HPDE6-E6E7 (cell line): ENCODE measurements around the gene NOC4L.

Experiments
- DNase-seq: peaks from one replicate; pipeline ENCODE4 v3.0.0; 2011; ENCODE audit warnings: missing footprints; ENCODE audit errors: extremely low spot score

NOC4L gene

DNA sequence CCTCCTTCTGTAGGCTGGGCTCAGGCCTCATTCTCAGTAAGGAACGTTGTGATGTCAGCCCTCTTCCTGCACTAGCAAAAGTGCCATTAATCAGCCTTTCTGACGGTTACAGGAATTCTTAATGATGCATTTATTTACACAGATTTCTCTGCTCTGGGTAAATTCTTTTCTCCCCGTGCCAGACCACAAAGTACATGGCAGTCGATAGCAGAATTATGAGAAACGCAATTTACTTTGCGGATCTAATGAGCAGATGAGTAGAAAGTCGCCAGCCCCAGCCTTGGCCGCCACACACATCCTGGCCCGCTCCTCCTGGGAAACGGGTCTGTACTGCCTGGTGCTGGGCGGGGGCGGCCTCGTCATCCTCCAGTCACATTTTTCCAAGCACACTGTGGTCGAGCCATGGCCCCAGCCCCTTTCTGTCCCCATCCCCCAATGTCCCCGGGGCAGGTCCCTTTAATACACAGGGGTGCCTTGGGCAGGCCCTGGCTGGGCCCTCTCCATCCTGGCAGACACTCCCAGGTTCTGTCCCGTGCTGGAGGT is 25.9 kb downstream of the NOC4L start:
- no peak for DNase-seq

DNA sequence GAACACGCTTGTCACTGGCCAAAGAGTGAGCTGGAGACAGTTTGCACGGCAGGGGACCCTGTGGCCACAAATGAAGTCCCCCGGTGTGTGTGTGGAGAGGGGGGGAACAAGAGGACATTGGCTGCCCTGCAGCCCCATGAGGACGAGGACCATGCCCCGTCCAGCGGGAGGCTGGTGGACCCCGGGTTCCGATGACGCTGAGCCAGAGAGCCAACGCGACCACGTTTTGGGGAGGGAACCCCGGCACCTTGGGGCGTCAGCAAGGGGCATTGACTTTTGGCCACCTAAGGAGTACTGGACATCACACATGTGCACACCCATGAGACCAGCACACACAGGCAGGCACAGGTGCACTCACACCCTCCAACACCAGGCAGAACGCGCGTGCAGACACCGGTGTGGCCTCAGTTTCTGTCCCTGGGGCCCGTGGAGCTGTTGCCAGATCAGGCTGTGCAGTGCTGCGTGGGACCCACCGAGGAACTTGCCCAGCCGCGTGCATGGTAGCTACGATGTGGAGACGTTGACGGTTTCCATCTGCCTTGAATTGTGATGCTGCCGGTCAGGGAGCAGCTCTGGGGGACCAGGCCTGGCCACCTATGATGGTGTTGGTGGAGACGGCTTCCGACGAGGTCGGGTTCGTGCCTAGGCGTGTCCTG is 26.5 kb downstream of the NOC4L start:
- no peak for DNase-seq

DNA sequence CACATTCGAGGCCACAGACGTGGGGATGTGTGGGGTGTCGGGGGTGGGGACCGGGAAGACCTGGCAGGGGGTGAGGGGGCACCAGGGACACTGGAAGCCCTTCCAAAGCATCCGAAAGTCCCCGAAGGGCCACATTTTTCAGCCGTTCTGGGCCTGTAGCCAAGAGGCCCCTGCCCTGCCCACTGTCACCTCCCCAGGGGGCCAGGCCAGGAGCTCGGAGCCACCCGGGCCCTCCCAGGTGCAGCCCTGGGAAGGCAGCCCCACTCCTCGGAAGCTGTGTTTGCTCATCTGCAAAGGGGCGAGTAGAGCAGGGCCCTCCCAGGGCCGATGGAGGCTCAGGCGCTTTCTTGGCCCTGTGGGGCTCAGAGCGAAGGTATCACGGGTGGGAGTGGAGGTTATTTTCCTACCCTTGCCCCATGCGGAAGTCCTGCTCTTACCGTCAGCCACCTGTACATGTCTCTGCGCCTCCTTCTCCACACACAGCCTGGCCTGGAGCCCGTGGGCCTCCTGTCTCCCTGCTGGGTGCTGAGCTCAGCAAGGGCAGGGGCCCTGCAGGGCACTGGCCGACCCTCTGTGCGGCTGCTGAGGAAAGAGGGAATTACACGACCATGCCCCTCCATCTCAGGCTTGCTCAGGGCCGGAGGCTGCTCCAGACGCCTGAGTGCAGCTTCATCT is 27.2 kb downstream of the NOC4L start:
- DNase-seq: no peak

DNA sequence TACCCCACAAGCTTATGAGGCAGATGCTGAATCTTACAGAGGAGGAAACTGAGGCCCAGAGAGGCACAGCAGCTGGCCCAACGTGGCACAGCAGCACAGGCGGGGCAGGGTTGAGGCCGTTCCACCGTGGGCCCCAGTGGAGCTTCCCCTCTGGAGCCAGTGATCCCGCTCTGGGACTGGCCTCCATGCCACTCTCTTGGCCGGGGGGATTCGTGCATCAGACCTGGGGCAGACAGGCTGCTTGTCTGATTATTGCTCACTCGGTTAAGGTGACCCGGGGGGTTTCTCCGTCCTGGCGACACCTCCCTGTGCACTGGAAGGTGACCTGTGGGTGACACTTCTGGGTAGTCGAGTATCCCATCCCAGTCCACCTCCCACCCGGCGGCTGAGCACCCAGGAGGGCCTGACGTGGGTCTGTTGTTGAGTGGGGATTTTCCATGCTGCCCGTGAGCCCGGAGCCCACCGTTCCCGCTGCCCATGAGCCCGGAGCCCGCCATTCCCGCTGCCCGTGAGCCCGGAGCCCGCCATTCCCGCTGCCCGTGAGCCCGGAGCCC is 27.8 kb downstream of the NOC4L start:
- DNase-seq: no peak

DNA sequence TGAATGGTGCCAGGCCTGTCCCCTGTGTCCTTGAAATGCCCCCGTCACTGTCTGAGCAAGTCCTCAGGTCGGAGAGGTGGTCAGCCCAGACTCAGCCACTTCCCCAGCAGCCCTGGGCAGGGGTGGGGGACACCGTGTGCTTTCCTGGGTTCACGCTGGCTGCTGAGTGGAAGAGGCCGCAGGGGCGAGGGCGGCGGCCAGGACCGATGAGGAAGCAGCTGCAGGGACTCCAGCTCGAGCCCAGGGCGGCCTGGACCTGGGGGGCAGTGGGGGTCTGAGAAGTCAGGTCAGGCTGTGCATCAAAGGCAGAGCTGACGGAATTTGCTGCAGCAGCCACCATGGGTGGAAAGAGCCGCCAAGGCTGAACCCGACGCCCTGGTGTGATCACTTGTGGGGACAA is 28.4 kb downstream of the NOC4L start:
- DNase-seq: no peak

DNA sequence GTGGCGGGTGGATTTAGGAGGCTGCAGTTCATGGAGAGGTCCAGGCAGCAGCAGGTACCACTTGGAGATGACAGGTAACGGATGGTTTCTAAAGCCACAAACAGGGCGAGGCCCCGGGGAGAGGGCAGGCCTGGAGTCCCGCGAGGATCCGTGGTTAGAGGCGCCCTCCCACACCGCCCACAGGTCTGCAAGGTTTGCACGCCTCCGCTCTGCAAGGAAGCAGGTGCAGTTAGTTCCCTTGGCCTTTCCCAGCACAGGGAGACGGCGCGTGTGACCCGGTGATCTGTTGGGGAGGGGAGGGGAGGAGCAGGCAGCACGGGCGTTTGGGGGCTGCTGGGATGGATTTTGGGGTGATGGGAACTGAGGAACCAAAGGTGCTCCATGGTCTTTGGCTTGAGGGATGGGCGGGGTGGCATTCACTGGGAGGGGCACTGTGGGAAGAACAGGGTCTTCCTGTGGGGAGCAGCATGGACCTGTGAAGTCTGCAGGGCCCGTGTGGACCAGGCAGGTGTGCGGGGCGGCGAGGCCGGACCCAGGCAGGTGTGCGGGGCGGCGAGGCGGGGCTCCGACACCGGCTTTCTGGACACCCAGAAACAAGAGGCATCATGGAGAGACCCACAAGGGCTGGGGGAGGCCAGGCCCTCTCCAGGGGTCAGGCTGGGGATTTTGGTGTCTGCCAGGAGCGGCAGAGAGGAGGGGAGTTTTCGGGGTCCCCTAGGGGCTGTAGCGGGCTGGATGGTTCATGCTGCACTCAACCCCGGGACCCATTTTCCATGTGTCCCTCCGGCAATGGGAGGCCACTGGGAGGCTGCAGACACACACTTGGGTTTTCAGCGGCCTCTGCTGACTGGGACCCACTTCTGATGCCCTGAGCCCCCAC is 29.1 kb downstream of the NOC4L start:
- no peak for DNase-seq

DNA sequence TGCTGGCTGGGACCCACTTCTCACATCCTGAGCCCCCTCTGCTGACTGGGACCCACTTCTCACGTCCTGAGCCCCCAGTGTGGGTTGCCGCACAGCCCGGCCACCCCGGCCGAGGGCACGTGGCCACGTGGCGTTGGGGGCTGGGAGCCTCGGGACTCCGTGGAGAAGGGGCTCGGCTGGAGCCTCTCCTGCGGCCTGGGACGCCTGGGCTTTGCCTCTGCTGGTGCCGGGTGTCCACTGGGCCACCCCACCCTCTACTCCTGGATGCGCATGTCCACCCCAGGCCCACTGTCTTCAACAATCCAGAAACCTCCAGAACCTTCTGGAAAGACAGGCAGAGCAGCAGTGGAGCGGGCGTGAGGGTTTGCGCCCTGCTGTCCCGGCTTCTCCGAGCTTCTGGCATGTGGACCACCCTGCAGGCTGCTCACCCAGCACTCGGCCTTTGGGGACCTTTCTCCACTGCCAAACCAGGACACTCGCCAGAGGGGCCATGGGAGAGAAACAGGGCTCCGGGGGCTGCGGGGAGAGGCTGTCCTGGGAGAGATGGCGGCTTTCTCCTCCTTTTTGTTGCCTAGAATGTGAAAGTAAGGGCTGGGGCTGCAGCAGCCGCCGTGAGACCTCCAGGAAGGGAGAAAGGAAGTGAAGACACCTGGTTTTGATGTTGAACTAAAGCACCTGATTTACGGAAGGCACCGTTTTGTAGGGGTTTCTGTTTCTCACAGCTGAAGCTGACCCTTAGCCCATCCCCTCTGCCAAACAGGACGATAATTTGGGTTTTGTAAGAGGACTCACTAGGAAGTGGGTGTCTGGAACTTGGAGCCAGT is 30.0 kb downstream of the NOC4L start:
- DNase-seq: no peak

DNA sequence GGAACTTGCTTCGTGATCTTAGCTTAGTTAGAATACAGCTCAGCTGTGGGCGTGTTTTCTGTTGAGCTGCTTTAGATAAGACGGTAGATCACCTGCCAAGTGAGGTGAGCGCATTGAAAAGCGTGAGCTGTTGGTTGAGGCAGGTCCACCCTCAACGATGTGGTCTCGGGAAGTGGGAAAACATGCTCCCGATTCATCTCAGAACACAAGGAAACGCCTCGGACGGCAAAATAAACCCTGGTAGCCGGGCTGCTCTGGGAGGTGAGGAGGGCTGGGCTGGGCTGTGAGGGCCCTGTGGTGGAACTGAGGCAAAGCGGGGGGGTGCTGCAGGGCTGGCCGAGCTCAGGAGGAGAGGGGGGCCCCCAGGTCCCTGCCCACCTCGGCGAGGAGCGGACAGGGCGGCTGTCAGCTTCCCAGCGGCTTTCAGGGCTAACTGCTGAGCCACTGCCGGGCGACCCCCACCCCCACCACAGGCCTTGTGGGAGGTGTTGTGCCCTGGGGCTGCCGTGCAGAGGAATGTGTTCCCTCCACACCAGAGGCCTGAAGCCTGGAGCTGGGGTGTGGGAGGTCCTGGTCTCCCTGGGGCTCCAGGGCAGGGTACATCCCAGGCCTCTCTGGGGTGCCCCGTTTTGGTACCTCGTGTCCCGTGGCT is 30.7 kb downstream of the NOC4L start:
- no peak for DNase-seq

DNA sequence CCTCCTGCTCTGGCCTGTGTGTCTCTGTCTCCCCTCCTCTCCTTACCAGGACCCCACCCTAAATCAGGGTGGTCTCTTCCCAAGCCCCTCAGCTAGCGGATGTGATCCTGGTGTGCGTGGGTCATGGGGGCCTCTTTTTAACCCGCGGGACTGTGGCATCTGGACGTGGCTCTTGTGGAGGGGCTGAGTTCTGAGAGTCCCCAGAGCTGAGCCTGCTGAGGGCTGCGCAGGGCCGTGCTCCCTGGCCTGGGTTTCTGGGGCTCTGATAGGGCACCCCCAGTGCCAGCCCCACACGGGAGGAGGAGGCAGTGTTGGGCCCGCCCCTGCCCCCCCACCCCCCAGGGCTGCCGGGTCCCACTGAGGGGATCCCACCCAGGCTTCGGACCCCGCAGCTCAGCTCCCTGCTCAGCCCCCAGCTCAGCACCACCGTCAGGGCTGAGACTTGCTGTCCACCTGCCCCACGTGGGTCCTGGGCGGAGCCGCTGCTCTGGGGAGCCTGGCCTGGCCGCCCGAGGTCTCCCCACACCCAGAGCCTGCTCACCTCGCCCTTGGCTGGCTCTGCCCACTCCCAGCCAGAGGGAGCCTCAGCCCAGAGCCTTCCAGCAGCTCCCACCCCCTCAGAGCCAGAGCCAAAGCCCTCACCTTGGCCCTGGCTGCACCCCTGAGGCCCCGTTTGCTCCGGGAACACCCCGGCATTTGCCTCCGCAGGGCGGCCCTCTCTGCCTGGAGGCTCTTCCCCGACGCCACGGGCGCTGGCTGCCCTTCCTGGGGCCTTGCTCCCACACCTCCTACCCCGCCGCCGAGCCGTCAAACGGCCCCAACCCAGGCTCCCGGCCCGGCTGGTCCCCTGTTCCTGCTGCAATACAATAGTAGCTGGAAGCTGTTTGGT is 31.5 kb downstream of the NOC4L start:
- DNase-seq: no peak

DNA sequence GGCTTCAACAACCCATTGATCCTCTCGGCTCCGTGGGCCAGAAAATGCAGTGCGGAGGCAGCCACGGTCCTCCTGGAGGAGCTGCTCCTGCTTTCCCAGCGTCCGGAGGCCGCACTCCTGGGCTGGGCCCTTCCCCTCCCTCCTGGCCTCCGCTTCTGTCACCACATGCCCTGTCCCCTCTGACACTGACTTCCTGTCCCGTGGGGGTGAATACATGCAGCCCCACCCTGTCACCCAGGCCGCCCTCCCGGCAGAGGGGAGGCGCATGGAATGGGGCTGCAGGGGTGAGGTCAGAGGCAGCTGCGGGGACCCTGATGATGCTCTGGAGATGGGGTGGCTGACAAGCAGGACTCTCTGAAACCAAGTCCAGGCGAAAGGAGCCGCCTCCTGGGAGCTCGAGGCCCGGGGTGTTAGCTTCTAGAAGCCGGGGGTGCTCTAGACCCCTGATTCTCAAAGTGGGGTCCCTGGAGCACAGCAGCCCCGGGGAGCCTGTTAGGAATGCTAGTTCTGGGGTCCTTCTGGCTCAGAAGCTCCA is 32.2 kb downstream of the NOC4L start:
- DNase-seq: no peak

DNA sequence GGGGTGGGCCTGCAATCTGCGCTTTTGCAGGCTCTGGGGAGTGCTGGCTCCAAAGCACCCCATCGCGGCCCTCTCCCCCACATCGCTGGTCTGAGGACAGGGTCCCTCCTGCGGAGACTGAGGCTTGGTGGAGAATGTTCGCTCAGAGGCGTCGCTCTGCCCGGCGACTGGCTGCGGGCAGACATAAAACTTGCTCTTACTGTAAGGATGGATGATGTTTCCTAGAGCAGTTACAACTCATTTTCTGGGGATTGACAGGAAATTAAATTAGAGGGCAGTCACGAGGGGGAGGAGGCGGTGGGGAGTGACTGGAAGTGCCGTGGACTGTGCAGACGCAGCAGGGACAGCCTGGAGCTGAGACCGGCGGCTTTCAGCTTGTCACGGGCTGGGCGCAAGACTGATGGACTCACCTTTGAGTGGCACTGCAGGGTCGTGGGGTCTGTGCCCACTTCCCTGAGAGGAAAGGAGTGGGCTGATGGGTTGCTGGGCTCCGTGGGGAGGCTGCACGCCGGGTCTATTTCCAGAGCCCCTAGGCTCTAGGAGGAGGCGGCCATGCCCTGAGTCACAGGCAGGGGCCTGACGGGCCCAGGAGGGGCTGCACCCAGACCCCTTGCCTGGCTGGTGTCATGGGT is 32.8 kb downstream of the NOC4L start:
- DNase-seq: no peak

DNA sequence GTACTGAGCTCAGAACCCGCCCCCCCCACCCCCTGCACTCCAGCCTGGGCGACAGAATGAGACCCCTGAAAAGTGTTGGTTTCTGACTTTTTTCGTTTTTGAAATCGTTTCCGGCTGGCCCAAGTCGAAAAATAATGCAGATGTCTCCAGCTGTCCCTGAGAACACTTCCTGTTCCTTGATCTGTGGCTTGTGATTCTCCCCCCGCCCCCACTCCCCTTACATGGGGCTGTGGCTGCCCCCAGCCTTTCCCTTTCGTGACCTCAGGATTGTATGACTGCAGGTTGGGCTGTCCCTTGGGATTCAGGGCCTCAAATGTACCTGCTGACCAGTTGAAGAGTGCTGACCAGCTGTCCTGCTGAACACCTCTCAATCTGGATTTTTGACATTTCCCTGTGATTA is 34.1 kb downstream of the NOC4L start:
- DNase-seq: no peak

DNA sequence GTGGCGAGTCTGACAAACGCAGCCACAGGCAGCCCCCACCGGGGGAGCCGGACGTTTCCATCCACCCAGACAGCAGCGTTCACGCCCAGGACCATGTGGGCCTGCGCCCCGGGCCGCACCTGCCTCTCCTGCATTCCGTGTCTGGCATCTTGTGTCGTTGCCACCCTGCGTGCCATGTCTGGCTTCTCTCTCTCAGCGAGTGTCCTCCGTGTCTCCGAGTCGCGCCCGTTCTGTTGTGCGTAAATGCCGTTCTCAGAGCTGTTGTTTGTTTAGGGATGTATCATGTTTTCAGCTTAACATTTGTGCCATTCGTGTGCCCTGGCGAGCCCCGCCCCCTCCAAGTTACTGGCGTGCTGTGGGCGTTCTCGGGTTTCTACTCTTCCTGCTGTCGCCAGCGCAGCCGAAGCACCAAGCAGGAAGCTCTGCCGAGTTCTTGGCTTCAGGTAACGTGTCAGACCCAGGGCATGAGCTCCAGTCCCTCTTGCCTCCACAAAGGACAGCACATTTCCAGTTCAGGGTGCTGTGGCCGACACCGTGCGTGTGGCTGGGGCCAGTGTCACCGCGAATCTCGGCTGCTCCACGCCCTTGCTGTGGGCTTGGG is 34.6 kb downstream of the NOC4L start:
- no peak for DNase-seq

DNA sequence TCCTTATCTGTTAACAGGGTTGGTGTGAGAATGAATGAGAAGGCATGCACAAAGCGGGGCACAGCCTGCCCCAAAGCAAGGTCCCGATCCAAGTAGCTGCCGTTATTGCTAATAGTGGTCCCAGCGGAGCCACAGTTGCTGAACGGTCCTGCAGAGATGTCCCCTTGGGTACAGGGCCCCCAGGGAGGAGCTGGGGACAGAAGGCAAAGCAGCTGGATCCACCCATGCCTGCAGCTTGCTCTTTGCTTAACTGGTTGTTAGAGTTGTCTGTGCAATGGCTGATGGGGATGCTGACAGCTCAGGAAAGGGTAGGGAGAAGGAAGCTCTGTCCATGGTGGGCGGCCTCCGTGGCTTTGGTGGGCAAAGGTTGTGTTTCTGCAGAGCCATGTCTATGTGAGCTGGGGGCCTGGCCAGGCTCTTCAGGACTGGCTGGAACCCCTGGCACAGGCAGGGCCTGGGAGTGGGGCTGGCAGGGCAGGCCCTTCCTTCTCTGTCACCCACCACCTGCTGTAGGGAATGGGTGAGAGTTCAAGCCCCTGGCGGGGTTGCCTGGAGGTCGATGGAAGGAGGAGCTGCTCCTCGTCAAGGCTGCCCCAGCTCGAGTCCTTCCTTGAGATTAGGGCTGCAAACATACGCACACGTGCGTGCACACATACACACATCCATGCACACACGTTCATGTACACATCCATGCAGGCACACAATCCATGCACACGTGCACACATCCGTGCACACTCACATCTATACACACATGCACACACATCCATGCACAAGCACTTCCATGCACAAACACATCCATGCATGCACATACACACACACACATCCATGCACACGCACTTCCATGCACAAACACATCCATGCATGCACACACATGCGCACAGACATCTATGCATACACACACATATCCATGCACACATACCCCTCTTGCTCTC is 35.4 kb downstream of the NOC4L start:
- DNase-seq: no peak

DNA sequence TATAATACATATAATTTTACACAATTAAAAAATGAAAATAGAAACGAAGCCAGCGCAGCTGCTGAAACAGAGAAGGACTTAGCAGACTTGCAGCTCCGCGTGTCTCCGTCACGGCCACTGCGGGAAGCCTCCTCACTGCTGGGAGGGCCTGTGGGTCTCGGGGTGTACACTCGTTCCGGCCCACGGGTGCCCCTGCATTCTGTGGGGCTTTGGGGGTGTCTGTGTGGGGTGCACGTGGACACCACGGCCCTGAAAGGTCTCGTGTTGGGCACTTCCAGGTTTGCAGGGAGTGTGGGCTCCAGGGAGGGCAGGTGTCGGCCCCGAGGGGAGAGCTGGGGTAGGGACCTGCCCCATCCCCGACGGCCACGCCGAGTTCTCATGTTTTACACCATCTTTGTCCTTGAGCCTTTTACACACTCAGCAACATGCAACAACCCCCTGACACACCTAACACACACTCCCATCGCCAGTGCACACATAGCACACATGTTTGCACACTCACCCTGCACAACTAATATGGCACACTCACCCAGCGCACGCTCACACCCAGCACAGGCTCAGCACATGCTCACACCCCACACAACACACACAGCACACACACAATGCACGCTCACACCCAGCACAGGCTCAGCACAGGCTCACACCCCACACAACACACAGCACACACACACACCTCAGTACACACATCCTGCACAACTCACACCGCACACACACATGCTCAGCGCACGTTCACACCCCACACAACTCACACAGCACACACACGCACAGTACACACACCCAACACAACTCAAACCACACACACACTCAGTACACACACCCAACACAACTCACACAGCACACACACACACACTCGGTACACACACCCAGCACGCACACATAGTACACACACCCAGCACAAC is 36.6 kb downstream of the NOC4L start:
- DNase-seq: no peak

DNA sequence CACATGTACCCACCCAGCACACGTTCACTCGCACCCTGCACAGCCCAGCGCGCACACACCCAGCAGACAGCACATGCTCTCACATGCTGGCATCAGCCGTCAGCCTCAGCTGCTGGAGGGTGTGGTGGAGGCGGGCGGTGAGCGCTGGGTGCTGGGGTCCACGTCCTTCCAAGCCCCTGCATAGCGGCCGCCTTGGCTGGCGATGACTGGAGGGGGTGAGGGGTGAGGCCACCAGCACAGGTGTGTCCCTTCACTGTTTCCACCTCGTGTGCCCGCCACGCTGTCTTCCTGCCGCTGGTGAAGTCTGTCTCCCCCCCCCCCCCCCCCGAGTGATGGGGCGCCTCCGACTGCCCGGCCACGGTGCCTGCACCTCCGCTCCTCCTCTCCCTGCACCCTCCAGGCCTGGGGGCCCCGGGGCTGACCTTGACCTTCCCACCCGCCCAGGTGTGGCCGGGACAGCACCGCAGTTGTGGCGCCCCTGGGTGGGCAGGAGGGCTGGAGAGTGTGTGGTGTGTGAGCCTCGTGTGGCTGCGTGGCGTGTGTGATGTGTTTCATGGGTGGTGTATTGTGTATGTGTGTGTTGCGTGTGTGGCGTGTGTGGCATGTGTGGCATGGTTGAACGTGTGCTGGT is 37.4 kb downstream of the NOC4L start:
- DNase-seq: no peak
